Activated T-cell treated with anti-CD3 and anti-CD28 coated beads for 1 hour (primary cell): ENCODE measurements around the gene MED1.
"Not testable (repeated sequence)": the region's sequence is repeated elsewhere in the genome, so short reads cannot be mapped to it uniquely, and the experiment has no call there.

Experiments
- DNase-seq: peaks from one replicate; pipeline ENCODE4 v3.0.0-alpha.2; 2020; ENCODE audit warnings: low read depth

MED1 gene, protein sequence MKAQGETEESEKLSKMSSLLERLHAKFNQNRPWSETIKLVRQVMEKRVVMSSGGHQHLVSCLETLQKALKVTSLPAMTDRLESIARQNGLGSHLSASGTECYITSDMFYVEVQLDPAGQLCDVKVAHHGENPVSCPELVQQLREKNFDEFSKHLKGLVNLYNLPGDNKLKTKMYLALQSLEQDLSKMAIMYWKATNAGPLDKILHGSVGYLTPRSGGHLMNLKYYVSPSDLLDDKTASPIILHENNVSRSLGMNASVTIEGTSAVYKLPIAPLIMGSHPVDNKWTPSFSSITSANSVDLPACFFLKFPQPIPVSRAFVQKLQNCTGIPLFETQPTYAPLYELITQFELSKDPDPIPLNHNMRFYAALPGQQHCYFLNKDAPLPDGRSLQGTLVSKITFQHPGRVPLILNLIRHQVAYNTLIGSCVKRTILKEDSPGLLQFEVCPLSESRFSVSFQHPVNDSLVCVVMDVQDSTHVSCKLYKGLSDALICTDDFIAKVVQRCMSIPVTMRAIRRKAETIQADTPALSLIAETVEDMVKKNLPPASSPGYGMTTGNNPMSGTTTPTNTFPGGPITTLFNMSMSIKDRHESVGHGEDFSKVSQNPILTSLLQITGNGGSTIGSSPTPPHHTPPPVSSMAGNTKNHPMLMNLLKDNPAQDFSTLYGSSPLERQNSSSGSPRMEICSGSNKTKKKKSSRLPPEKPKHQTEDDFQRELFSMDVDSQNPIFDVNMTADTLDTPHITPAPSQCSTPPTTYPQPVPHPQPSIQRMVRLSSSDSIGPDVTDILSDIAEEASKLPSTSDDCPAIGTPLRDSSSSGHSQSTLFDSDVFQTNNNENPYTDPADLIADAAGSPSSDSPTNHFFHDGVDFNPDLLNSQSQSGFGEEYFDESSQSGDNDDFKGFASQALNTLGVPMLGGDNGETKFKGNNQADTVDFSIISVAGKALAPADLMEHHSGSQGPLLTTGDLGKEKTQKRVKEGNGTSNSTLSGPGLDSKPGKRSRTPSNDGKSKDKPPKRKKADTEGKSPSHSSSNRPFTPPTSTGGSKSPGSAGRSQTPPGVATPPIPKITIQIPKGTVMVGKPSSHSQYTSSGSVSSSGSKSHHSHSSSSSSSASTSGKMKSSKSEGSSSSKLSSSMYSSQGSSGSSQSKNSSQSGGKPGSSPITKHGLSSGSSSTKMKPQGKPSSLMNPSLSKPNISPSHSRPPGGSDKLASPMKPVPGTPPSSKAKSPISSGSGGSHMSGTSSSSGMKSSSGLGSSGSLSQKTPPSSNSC (N-terminal part only)

DNA sequence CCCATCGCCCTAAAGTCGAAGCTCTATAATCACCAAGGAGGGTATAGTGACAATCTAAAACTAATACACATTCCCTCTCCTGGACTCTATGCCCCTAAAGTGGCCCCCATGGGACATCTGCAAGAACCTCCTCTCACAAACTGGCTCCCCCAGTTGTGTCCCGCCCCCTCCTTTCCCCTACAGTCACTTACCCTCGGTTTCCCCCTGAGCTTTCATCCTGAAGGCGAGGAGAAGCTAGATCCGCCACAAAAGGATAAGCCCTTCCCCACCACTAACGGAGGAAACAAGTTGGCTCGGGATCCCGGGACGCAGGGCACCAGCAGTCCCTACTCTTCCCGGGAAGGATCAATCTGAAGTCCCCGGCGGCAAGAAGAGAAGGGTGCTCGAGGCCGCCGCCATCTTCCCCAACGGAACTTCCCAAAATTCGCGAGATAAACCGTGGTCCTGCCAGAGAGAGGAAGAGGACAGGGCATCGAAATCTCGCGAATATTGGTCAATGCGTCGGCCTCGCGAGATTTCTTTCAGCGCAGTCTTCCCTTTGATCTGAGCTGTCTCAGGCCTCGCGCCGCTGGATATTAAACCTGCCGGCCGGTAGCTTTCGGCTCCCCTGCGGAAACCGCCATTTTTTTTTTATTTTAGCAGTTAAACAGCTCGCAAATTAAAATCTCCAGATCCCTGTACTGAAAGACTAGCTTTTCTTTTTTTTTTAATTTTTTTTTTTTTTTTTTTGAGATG lies at the start of gene MED1:
Gene MED1, minus strand, starts transcription at position 417 of the 735 bp plus-strand sequence. Its CDS starts 201 bp downstream, at position 216.
- peak; percentile 73 for DNase-seq

DNA sequence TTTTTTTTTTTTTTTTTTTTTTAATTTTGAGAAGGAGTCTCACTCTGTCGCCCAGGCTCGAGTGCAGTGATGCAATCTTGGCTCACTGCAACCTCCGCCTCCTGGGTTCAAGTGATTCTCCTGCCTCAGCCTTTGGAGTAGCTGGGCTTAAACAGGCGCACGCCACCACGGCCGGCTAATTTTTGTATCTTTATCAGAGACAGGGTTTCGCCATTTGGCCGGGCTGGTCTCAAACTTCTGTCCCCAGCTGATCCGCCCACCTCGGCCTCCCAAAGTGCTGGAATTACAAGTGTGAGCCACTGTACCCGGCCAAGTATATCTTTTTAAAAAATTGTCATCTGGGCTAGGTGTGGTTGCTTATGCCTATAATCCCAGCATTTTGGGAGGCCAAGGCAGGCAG lies 45.9 kb upstream of the MED1 start:
- not testable (repeated sequence) for DNase-seq

DNA sequence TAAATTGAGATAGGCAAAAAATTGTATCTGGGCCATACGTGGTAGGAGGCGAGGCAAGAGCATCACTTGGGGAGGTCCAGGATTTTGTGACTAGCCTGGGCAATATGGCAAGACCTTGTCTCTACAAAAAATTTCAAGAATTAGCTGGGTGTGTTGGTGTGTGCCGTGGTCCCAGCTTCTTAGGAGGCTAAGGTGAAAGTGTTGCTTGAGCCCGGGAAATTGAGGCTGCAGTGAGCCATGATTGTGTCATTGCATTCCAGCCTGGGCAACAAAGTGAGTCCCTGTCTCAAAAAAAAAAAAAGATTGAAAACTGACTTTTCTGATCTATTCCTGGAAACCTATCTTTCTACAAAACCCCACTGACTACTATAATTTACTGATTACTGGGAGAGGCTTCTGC lies 36.9 kb upstream of the MED1 start:
- DNase-seq, result no peak

DNA sequence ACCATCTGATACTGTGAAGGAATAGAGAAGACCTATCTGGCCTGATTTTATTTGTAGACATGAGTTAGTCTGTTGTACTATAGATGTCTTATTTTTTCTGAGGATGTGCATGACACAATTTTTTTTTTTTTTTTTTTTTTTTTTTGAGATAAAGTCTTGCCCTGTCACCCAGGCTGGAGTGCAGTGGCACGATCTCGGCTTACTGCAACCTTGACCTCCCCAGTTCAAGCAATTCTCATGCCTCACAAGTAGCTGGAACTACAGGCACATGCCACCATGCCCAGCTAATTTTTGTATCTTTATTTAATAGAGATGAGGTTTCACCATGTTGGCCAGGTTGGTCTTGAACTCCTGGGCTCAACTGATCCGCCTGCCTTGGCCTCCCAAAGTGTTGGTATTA lies 36.4 kb upstream of the MED1 start:
- not testable (repeated sequence) for DNase-seq

DNA sequence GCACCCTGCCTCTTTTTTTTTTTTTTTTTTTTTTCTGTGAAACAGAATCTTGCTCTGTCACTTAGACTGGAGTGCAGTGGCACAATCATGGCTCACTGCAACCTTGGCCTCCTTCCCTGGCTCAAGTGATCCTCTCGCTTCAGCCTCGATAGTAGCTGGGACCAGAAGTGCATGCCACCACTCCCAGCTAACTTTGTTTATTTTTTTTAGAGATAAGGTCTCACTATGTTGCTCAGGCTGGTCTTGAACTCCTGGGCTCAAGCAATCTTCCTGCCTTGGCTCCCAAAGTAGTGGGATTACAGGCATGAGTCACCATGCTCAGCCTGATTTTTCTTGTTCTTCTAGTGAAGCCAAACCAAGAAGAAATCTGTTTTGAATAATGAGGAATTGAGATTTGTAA lies 35.2 kb upstream of the MED1 start:
- no peak for DNase-seq

DNA sequence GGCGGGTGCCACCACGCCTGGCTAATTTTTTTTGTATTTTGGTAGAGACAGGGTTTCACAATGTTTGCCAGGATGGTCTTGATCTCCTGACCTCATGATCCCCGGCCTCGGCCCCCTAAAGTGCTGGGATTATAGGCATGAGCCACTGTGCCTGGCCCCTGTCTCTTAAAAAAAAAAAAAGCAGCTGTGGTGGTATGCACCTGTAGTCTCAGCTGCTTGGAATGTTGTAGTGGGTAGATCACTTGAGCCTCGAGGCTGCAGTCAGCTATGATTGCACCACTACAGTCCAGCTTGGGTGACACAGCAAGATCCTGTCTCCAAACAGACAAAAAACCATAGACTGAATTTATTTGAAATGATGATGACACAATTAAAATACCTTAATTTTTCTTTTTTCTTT lies 34.5 kb upstream of the MED1 start:
- DNase-seq, result no peak

DNA sequence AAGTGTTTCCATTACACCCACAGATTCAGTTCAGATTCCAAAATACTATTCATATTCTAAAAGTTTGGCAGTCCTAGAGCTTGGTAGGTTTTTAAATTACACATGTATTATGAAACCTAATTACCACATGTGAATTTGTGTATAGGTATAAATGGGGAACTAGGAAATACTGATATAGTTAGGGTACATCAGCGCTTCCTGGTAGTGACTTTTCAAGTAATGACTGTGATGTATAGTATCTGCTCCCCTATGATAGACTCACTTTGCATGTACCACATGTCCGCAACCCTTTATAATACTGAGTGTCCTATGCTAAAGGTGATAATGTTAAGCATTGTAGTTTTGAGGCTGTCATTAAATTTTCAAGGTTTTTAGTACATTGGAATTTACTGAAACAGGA lies 33.1 kb upstream of the MED1 start:
- DNase-seq, result no peak

DNA sequence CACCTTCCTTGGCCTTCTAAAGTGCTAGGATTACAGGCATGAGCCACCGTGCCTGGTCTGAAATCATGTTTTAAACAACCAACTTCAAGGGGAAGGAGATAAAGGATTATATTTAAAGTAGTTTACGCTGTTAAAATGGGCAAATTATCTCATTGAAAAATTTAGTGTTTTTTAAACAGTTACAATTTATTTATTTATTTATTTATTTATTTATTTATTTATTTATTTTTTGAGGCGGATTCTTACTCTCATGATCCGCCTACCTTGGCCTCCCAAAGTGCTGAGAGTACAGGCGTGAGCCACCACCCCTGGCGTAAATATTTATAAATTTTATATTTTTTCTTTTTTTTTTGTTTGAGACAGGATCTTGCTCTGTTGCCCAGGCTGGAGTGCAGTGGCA lies 32.4 kb upstream of the MED1 start:
- DNase-seq, result no peak

DNA sequence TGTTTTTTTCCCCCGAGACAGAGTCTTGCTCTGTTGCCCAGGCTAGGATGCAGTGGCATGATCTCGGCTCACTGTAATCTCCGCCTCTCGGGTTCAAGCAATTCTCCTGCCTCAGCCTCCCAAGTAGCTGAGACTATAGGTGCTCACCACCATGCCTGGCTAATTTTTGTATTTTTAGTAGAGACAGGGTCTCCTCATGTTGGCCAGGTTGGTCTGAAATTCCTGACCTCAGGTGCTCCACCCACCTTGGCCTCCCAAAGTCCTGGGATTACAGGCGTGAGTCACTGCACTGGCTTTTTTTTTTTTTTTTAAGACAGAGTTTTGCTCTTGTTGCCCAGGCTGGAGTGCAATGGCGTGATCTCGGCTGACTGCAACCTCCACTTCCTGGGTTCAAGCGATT lies 28.6 kb upstream of the MED1 start:
- not testable (repeated sequence) for DNase-seq

DNA sequence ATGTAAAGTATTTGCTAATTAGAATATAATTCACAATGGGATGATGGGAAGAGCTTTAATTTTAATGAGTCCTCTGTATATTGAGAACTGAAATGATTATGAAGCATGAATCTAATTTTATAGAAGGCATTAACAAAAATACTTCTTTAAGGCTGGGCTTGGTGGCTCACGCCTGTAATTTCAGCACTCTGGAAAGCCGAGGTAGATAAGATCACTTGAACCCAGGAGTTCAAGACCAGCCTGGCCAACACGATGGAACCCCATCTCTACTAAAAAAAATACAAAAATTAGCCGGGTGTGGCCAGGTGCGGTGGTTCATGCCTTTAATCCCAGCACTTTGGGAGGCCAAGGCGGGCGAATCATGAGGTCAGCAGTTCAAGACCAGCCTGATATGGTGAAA lies 22.2 kb upstream of the MED1 start:
- no peak for DNase-seq

DNA sequence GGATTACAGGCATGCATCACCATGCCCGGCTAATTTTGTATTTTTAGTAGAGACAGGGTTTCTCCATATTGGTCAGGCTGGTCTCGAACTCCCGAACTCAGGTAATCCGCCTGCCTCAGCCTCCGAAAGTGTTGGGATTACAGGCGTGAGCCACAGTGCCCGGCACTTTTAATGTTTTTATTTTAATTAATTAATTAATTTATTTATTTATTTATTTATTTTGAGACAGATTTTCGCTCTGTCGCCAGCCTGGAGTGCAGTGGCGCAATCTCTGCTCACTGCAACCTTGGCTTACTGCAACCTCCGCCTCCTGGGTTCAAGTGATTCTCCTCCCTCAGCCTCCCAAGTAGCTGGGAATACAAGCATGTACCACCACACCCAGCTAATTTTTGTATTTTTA lies 17.5 kb upstream of the MED1 start:
- DNase-seq, result not testable (repeated sequence)

DNA sequence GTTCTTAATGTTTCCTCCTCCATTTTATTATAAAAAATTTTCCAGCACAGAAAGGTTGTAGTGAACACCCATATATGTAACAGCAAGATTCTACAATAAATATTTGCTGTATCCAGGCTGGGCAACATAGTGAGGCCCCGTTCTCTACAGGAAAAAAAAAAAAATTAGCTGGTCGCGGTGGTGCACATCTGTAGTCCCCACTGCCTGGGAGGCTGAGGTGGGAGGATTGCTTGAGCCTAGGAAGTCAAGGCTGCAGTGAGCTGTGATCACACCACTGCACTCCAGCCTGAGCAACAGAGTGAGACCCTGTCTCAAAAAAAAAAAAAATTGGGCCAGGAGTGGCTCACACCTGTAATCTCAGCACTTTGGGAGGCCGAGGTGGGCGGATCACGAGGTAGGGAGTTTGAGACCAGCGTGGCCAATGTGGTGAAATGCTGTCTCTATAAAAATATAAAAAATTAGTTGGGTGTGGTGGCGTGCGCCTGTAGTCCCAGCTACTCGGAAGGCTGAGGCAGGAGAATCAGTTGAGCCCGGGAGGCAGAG lies 13.6 kb upstream of the MED1 start:
- not testable (repeated sequence) for DNase-seq

DNA sequence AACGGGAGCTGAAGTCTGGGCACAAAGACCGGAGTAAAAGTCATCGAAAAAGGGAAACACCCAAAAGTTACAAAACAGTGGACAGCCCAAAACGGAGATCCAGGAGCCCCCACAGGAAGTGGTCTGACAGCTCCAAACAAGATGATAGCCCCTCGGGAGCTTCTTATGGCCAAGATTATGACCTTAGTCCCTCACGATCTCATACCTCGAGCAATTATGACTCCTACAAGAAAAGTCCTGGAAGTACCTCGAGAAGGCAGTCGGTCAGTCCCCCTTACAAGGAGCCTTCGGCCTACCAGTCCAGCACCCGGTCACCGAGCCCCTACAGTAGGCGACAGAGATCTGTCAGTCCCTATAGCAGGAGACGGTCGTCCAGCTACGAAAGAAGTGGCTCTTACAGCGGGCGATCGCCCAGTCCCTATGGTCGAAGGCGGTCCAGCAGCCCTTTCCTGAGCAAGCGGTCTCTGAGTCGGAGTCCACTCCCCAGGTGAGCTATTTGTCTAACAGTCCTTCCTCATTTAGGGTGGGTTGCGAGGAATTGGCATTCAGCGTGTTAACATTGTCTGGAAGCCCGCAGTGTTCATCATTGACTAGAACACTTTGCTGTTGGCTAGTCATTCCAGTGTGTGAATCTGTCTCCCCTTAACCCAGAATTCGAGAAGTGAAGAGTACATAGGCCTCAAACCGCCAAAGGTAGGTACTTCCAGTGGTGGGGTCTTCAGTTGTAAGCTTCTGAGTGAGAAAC lies 11.7 kb upstream of the MED1 start:
- DNase-seq, result no peak

DNA sequence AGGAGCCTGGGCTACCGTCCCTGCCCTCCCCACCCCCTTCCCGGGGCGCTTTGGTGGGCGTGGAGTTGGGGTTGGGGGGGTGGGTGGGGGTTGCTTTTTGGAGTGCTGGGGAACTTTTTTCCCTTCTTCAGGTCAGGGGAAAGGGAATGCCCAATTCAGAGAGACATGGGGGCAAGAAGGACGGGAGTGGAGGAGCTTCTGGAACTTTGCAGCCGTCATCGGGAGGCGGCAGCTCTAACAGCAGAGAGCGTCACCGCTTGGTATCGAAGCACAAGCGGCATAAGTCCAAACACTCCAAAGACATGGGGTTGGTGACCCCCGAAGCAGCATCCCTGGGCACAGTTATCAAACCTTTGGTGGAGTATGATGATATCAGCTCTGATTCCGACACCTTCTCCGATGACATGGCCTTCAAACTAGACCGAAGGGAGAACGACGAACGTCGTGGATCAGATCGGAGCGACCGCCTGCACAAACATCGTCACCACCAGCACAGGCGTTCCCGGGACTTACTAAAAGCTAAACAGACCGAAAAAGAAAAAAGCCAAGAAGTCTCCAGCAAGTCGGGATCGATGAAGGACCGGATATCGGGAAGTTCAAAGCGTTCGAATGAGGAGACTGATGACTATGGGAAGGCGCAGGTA lies 11.0 kb upstream of the MED1 start:
- DNase-seq, result no peak

DNA sequence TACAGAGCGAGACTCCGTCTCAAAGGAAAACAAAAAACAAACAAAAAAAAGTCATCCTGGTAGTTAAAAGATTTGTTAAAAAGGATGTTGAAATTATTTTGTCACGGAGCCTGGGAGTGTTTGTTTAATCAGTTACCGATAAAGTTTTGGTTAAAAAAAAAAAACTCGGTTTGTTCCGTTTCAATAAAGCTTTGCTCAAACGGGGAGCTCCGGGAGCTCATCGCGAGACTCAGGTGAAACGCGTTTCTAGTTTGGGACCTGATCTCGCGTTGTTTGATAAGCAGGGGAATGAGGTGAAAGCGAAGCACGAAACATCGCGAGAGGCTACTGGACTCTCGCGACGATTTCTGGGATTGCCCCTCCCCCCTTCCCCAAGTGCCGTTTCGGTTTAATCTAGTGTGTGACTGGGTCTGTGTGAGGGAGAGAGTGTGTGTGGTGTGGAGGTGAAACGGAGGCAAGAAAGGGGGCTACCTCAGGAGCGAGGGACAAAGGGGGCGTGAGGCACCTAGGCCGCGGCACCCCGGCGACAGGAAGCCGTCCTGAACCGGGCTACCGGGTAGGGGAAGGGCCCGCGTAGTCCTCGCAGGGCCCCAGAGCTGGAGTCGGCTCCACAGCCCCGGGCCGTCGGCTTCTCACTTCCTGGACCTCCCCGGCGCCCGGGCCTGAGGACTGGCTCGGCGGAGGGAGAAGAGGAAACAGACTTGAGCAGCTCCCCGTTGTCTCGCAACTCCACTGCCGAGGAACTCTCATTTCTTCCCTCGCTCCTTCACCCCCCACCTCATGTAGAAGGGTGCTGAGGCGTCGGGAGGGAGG lies 10.3 kb upstream of the MED1 start, which contains the start of gene CDK12:
Gene CDK12, plus strand, starts transcription at position 374 of the 813 bp plus-strand sequence. CDS start 586 bp downstream, outside the sequence.
- DNase-seq, result peak; percentile 89

DNA sequence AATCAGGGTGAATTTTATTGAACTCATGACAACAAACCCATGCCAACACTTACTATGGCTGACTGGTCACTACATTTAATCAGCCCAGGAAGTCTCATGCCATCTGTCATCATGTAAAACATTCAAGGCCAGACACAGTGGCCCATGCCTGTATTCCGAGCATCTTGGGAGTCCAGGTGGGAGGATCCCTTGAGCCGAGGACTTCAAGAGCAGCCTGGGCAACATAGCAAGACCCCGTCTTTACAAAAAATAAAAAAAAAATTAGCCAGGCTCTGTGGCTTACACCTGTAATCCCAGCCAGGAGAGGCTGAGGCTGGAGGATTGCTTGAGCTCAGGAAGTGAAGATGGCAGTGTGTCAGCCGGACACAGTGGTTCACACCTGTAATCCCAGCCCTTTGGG lies 4.9 kb upstream of the MED1 start:
- no peak for DNase-seq

DNA sequence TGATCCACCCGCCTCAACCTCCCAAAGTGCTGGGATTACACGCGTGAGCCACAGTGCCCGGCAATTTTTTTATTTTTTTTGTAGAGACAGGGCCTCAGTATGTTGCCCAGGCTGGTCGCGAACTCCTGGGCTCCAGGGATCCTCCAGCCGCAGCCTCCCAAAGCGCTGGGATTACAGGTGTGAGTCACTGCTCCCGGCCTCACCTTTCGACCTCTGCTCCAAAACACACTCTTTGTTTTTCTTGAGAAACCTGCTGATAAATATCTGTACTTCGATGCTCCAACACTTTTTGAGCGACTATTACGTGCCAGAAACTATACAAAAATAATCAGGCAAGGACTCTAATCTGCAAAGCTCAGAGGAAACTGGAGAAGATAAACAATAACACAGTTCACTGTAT lies 1.0 kb downstream of the MED1 start:
- DNase-seq, result no peak

DNA sequence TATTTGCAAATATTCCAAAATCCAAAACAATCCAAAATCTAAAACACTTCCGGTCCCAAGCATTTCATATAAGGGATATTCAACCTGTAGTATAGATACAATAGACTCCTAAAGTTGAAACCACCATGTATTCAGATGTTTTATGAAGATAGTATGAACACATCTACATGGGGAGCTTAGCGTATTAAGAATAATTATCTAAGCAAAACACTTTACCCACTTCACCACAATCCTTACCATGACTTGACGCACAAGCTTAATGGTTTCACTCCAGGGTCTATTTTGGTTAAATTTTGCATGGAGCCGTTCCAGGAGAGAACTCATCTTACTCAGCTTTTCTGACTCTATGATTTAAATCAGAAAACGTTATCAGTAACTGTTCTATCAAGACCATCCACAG lies 3.5 kb downstream of the MED1 start:
- no peak for DNase-seq

DNA sequence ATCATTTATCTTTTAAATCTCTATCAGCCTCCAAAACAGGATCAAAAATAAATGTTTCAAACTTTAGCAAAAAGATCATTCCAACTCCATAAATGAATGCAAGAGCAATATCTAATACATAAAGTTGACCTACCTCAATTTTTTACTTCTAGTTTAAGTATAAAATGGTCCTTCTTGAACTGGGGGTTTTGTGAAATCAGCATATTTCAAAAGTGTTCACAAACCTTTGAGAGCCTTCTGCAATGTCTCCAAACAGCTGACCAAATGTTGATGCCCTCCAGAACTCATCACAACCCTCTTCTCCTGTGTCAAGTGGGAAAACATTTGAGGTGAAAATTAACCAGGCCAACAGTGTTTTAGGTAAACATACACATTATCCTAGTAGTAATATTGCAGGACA lies 7.7 kb downstream of the MED1 start:
- DNase-seq, result no peak
